Skeletal muscle tissue (tissue), 4 donors: Measurements from ENCODE around the gene FOXP1. TPM values are rescaled to one million over a fixed set of nuclear protein-coding genes. Genes with fewer than 3 reads are reported as not detected.

Experiments
- H3K27ac ChIP-seq: one replicate; pipeline ENCODE4 v1.7.0; 2013; ENCODE audit warnings: mild to moderate bottlenecking, low read depth, low read length, inconsistent platforms
- H3K27me3 ChIP-seq, 3 donors: one replicate each; pipeline ENCODE4 v1.7.0; 2013; ENCODE audit warnings: low read length in 3 of 3; ENCODE audit not compliant: control insufficient read depth in 3 of 3, insufficient read depth in 3 of 3
- H3K36me3 ChIP-seq, 3 donors: one replicate each; pipeline ENCODE4 v1.7.0; 2013; ENCODE audit warnings: low read length in 3 of 3; ENCODE audit not compliant: control insufficient read depth in 3 of 3, insufficient read depth in 3 of 3
- H3K4me1 ChIP-seq, 3 donors: one replicate each; pipeline ENCODE4 v1.7.0; 2013; ENCODE audit warnings: low read length in 3 of 3, mild to moderate bottlenecking in 3 of 3; ENCODE audit not compliant: control insufficient read depth in 3 of 3, insufficient read depth in 3 of 3
- H3K4me3 ChIP-seq, 3 donors: one replicate each; pipeline ENCODE4 v1.7.0; 2013; ENCODE audit warnings: low read length in 3 of 3
- H3K9ac ChIP-seq, 3 donors: one replicate each; pipeline ENCODE4 v1.7.0; 2013; ENCODE audit warnings: low read length in 3 of 3, mild to moderate bottlenecking in 3 of 3, moderate library complexity in 2 of 3, low read depth in 1 of 3
- H3K9me3 ChIP-seq, 3 donors: one replicate each; pipeline ENCODE4 v1.7.0; 2013; ENCODE audit warnings: low read length in 3 of 3; ENCODE audit not compliant: control insufficient read depth in 3 of 3
- total RNA-seq: library from RNA; depleted of rRNA; stranded (reverse); fragments of >200 nt; gene quantifications from one replicate; pipeline ENCODE4 v1.2.3, GENCODE V29; 2014
- donor health status: Osteomylitis.

FOXP1 gene
- total RNA-seq, 1 donor from 2014 or later = 36.0 TPM

DNA sequence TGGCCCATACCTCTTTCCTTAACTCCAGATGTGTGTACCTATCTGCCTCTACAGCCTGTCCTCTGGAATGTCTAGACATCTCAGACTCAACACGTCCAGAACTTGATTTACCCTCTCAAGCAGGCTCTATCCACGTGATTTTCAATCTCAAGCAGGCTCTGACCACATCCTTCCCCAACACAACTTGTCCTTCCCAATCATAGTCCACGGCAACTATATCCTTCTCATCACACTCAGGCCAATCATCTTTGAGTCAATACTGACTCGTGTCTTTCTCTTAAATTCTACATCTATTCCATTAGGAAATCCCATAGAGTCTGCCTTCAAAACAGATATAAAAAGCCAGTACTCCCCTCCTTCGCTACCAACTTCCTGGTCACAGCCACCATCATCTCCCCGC, 70.4 kb downstream of the FOXP1 start:
- no peaks in the 10 kb centered on the region for H3K9me3 ChIP-seq
- H3K4me3 ChIP-seq = no peak overlapping the region
- no peaks in the 10 kb centered on the region for H3K36me3 ChIP-seq
- H3K4me1 ChIP-seq = no peaks in the 10 kb centered on the region
- H3K9ac ChIP-seq = no peak overlapping the region
- H3K27ac ChIP-seq = no peak overlapping the region
- H3K27me3 ChIP-seq = no peaks in the 10 kb centered on the region

- Histone ChIP-seq H3K4me3 (no peak overlapping the region), H3K9me3 (no peaks in the 10 kb centered on the region), H3K9ac (no peak overlapping the region), H3K27me3 (no peaks in the 10 kb centered on the region), H3K36me3 (no peaks in the 10 kb centered on the region), H3K27ac (no peak overlapping the region), H3K4me1 (no peaks in the 10 kb centered on the region)
Measured at GRCh38 chr3:71512544-71512943, 71.0 kb downstream of the FOXP1 start.

DNA sequence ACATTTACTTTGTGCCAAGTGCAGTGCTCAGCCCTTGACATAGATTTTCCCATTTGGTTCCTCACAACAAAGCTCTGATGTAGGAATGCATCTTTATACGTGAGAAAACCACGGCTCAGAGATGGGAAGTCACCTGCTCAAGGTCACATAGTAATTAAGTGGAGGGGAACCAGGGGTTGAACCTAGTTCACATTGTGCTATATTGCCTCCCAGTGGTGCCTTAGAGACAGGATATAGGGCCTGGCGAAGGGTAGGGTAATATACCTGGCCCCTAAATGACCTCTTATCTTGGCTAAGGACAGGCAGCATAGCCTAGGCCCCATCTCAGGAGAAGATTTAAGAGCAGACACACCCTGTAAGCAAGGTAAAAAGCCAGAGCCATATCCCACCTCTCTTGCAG, 71.5 kb downstream of the FOXP1 start:
- Histone ChIP-seq H3K27ac (no peak overlapping the region), H3K27me3 (no peaks in the 10 kb centered on the region), H3K4me3 (no peak overlapping the region), H3K36me3 (no peaks in the 10 kb centered on the region), H3K4me1 (peaks cover 0 to under 1% (median 0%) of the 10 kb centered on the region in 3 donors), H3K9ac (no peak overlapping the region), H3K9me3 (no peaks in the 10 kb centered on the region)

- Histone ChIP-seq H3K36me3 (no peaks in the 10 kb centered on the region), H3K4me3 (no peak overlapping the region), H3K9me3 (no peaks in the 10 kb centered on the region), H3K27ac (no peak overlapping the region), H3K4me1 (peaks cover 0 to 3% (median 0%) of the 10 kb centered on the region in 3 donors), H3K9ac (no peak overlapping the region), H3K27me3 (no peaks in the 10 kb centered on the region)
Measured at GRCh38 chr3:71511446-71511845, 72.1 kb downstream of the FOXP1 start.

DNA sequence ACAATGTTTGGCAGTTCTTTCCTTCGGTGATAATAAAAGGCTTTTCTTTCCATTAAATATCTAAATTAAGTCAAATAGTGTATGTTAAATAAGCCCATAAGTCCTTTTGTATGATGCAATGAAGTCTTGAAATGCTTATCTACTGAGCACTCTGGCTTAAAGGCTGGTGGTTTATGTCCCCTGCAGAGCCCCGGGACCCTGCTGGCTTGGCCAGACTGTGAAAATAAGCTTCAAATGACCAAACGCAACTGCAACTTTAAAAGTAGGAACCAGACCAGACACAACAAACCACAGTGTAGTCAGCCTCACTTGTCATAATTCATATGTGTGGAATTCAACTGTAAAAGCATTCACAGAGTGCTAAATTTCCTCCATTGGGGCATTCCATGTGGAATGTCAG, 72.5 kb downstream of the FOXP1 start:
- no peaks in the 10 kb centered on the region for H3K9me3 ChIP-seq
- peaks cover 0 to 3% (median 0%) of the 10 kb centered on the region in 3 donors for H3K4me1 ChIP-seq
- no peaks in the 10 kb centered on the region for H3K36me3 ChIP-seq
- H3K4me3 ChIP-seq = no peak overlapping the region
- no peaks in the 10 kb centered on the region for H3K27me3 ChIP-seq
- no peak overlapping the region for H3K9ac ChIP-seq
- H3K27ac ChIP-seq = no peak overlapping the region

GRCh38 chr3:71510510-71510909, 73.0 kb downstream of the FOXP1 start:
- Histone ChIP-seq H3K27ac (no peak overlapping the region), H3K27me3 (no peaks in the 10 kb centered on the region), H3K4me1 (peaks cover 0 to 3% (median 0%) of the 10 kb centered on the region in 3 donors), H3K9me3 (no peaks in the 10 kb centered on the region), H3K9ac (no peak overlapping the region), H3K36me3 (no peaks in the 10 kb centered on the region), H3K4me3 (no peak overlapping the region)

- Histone ChIP-seq H3K27me3 (no peaks in the 10 kb centered on the region), H3K27ac (no peak overlapping the region), H3K9ac (no peak overlapping the region)
Measured at GRCh38 chr3:71509066-71509465, 74.5 kb downstream of the FOXP1 start.

DNA sequence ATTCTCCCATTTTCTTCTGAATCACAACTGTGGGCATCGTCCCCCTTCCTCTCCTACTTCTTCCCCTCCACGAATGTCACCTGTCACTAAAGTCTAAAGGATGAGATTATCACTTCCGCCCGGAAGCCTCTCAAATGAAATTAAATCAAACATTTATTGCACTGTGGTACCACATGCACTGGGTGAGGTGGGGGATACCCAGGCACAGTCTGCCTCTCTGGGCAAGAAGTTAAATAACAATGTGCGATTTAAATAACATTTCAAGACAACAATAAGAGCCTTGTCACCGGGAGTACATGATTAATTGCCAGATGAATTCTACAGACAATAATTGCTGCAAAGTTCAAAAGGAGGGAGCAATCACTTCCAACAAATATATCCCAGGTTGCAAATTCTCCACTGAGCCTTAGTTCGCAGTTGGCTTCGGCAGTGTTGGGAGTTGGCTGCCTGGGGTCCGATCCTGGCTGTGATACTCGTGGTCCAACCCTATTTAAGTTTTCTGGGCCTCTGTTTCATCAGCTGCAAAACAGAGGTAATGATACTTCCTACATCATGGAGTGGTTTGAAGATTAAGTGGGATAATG, 77.7 kb downstream of the FOXP1 start:
- Histone ChIP-seq H3K9ac (no peak overlapping the region), H3K9me3 (no peaks in the 10 kb centered on the region), H3K4me1 (peaks cover 0 to 3% (median 0%) of the 10 kb centered on the region in 3 donors), H3K4me3 (no peak overlapping the region), H3K27ac (no peak overlapping the region), H3K36me3 (no peaks in the 10 kb centered on the region), H3K27me3 (no peaks in the 10 kb centered on the region)

More at GRCh38 chr3:71509066-71509465, 74.5 kb downstream of the FOXP1 start:
- no peak overlapping the region for H3K4me3 ChIP-seq
- H3K4me1 ChIP-seq = peaks cover 0 to 3% (median 0%) of the 10 kb centered on the region in 3 donors
- no peaks in the 10 kb centered on the region for H3K9me3 ChIP-seq
- H3K36me3 ChIP-seq = no peaks in the 10 kb centered on the region

DNA sequence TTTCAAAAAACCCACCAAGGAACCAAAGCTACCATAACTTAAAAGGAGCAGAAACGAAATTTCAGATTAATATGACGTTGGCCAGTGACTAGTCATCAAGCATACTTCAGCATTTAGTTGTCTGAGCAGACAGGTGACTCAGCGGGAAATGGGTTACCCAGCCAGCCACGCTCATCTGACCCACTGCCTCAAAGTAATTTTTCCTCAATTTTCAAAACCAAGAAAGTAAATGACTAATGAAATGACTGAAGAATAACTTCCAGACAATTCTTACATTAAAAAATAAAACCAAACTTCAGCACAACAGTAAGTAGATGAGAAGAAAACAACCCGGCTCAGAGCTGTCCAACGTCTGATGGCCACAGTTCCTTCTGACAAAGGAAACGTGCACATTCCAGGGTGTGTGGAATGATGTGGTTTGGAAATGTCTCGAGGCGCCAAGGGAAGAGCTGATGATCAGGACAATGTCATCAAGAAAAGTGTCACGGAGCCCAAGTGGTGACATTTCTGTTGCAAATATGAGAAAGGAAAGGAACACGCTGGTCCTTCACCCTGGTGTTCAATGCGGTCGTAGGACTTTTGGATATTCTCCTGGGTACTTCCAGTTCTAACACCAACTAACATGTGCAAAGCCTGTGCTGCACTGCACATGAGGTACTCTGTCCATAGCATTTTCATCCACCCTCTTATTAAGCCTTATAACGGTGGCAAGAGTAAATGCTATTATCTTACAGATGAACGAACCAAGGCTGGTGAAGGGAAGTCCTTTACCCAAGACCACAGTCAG, 79.1 kb downstream of the FOXP1 start:
- Histone ChIP-seq H3K27me3 (no peaks in the 10 kb centered on the region), H3K36me3 (no peaks in the 10 kb centered on the region), H3K27ac (no peak overlapping the region), H3K4me1 (peaks cover 0 to 3% (median 0%) of the 10 kb centered on the region in 3 donors), H3K9ac (no peak overlapping the region), H3K4me3 (no peak overlapping the region), H3K9me3 (no peaks in the 10 kb centered on the region)

GRCh38 chr3:71503525-71504249, 79.8 kb downstream of the FOXP1 start:
- peaks cover 1 to 6% (median 2%) of the 10 kb centered on the region in 3 donors for H3K4me1 ChIP-seq
- H3K27ac ChIP-seq = peak overlapping the region; percentile 5
- no peaks in the 10 kb centered on the region for H3K27me3 ChIP-seq
- H3K9ac ChIP-seq = no peak overlapping the region
- no peaks in the 10 kb centered on the region for H3K36me3 ChIP-seq
- H3K4me3 ChIP-seq = no peak overlapping the region
- no peaks in the 10 kb centered on the region for H3K9me3 ChIP-seq
